DOHH2 (cell line): Measurements from ENCODE around the gene CNIH2.

Experiments
- H3F3A ChIP-seq: fragments of 200-600 bp; sonication (generic), shearing (Covaris generic); 2 replicates; pipeline ENCODE4 v1.6.0; 2016; ENCODE audit warnings: antibody characterized with exemption, mild to moderate bottlenecking; ENCODE audit not compliant: control insufficient read depth, insufficient read depth
- H3K27ac ChIP-seq: fragments of 200-600 bp; sonication (generic); 2 replicates; pipeline ENCODE4 v1.5.1; 2014; ENCODE audit warnings: low read depth, mild to moderate bottlenecking, low read length, moderate library complexity
- H3K27me3 ChIP-seq: fragments of 200-600 bp; sonication (generic); 2 replicates; pipeline ENCODE4 v1.6.1; 2014; ENCODE audit warnings: mild to moderate bottlenecking, low read length, mixed read lengths; ENCODE audit not compliant: control insufficient read depth
- H3K36me3 ChIP-seq: fragments of 200-600 bp; sonication (generic); 2 replicates; pipeline ENCODE4 v1.6.1; 2014; ENCODE audit warnings: mild to moderate bottlenecking, low read length, moderate library complexity, mixed read lengths; ENCODE audit not compliant: control insufficient read depth
- H3K4me1 ChIP-seq: fragments of 200-600 bp; sonication (generic); 2 replicates; pipeline ENCODE4 v1.6.1; 2014; ENCODE audit warnings: mild to moderate bottlenecking, low read length, mixed read lengths; ENCODE audit not compliant: control insufficient read depth
- H3K4me2 ChIP-seq: fragments of 200-600 bp; sonication (generic); 2 replicates; pipeline ENCODE4 v1.6.0; 2014; ENCODE audit warnings: mild to moderate bottlenecking, low read length, moderate library complexity
- H3K4me3 ChIP-seq: fragments of 200-600 bp; sonication (generic); 2 replicates; pipeline ENCODE4 v1.5.1; 2014; ENCODE audit warnings: mild to moderate bottlenecking, low read length, mixed read lengths
- H3K79me2 ChIP-seq: fragments of 200-600 bp; sonication (generic); 2 replicates; pipeline ENCODE4 v1.6.1; 2014; ENCODE audit warnings: mild to moderate bottlenecking, low read length, mixed read lengths; ENCODE audit not compliant: control insufficient read depth
- H3K9me2 ChIP-seq: fragments of 200-600 bp; sonication (generic); replicated peaks from 2 replicates; pipeline ENCODE4 v1.6.1; 2014; ENCODE audit warnings: mild to moderate bottlenecking, low read length, mixed read lengths; ENCODE audit not compliant: control insufficient read depth
- H3K9me3 ChIP-seq: fragments of 200-600 bp; sonication (generic); 2 replicates; pipeline ENCODE4 v1.6.1; 2014; ENCODE audit warnings: antibody characterized with exemption, low read length, mixed read lengths; ENCODE audit not compliant: control insufficient read depth, insufficient read depth
- H4K20me1 ChIP-seq: fragments of 200-600 bp; sonication (generic); 2 replicates; pipeline ENCODE4 v1.6.0; 2014; ENCODE audit warnings: low read depth, mild to moderate bottlenecking, antibody characterized with exemption, low read length, moderate library complexity; ENCODE audit not compliant: control insufficient read depth, insufficient read depth
- EZH2phosphoT487 ChIP-seq: fragments of 200-600 bp; sonication (generic); IDR thresholded peaks from 2 replicates; pipeline ENCODE4 v1.6.1; 2017; ENCODE audit warnings: borderline replicate concordance, mild to moderate bottlenecking, antibody characterized with exemption, low read length, moderate library complexity, mixed read lengths
- TF ChIP-seq, protein P1 (sequence below): fragments of 200-600 bp; sonication (generic); IDR thresholded peaks from one replicate; pipeline ENCODE4 v1.5.1; 2014; ENCODE audit warnings: antibody characterized with exemption, mild to moderate bottlenecking, low read depth, low read length; ENCODE audit not compliant: poor library complexity, severe bottlenecking

The CNIH2 gene

DNA sequence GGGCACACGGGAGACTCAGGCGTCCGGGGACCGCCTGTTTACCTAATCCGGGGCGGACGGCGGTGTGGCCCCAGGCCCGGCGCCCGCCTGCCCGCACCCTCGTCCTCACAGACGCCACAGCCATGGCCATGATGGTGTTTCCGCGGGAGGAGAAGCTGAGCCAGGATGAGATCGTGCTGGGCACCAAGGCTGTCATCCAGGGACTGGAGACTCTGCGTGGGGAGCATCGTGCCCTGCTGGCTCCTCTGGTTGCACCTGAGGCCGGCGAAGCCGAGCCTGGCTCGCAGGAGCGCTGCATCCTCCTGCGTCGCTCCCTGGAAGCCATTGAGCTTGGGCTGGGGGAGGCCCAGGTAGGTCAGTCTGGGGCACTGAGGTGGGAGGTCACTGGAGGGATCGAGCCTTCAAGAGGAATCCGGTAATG lies 19.5 kb upstream of the CNIH2 start:
- Histone ChIP-seq H3K4me3 (peak overlapping the region; percentile 97), H3K27ac (no peak overlapping the region), H3K79me2 (peaks cover 26% of the 10 kb centered on the region), H4K20me1 (no peaks in the 10 kb centered on the region), H3K4me1 (peaks cover 24% of the 10 kb centered on the region), H3K9me2 (no peaks in the 10 kb centered on the region), H3K27me3 (no peaks in the 10 kb centered on the region), H3K36me3 (peaks cover 41% of the 10 kb centered on the region), H3F3A (peaks cover 7% of the 10 kb centered on the region; the same call in 1 of the 2 replicates), H3K4me2 (peak overlapping the region; percentile 75), H3K9me3 (no peaks in the 10 kb centered on the region)
- no peak for TF ChIP-seq EZH2phosphoT487
- TF ChIP-seq, protein P1, sequence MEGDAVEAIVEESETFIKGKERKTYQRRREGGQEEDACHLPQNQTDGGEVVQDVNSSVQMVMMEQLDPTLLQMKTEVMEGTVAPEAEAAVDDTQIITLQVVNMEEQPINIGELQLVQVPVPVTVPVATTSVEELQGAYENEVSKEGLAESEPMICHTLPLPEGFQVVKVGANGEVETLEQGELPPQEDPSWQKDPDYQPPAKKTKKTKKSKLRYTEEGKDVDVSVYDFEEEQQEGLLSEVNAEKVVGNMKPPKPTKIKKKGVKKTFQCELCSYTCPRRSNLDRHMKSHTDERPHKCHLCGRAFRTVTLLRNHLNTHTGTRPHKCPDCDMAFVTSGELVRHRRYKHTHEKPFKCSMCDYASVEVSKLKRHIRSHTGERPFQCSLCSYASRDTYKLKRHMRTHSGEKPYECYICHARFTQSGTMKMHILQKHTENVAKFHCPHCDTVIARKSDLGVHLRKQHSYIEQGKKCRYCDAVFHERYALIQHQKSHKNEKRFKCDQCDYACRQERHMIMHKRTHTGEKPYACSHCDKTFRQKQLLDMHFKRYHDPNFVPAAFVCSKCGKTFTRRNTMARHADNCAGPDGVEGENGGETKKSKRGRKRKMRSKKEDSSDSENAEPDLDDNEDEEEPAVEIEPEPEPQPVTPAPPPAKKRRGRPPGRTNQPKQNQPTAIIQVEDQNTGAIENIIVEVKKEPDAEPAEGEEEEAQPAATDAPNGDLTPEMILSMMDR: peak; percentile 22

DNA sequence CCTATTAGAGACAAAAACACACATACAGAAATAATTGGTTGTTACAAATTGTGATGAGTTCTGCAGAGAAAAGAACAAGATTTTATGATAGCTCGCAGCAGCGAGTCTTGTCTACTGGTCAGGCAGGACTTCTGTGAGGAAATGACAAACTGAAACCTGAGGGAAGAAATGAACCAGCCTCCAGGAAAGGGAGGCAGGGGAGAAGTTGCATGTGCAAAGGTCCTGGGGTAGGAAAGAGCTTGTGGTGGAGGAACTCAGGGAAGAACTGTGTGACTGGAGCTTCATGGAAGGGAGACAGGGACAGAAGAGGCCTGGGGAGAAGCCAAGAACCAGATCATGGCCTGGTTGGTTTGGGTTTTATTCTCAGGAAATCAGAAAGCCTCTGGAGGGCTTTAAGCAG lies 18.8 kb upstream of the CNIH2 start:
- peaks cover 48% of the 10 kb centered on the region for H3K36me3 ChIP-seq
- H3F3A ChIP-seq: peaks cover 7% of the 10 kb centered on the region; the same call in 1 of the 2 replicates
- no peaks in the 10 kb centered on the region for H3K27me3 ChIP-seq
- no peaks in the 10 kb centered on the region for H4K20me1 ChIP-seq
- TF ChIP-seq, protein P1: no peak
- no peak for TF ChIP-seq EZH2phosphoT487
- H3K4me1 ChIP-seq: peaks cover 24% of the 10 kb centered on the region
- peak overlapping the region; percentile 75 for H3K4me2 ChIP-seq
- H3K4me3 ChIP-seq: peak overlapping the region; percentile 97
- no peaks in the 10 kb centered on the region for H3K9me3 ChIP-seq
- no peak overlapping the region for H3K27ac ChIP-seq
- no peaks in the 10 kb centered on the region for H3K9me2 ChIP-seq
- peaks cover 26% of the 10 kb centered on the region for H3K79me2 ChIP-seq

DNA sequence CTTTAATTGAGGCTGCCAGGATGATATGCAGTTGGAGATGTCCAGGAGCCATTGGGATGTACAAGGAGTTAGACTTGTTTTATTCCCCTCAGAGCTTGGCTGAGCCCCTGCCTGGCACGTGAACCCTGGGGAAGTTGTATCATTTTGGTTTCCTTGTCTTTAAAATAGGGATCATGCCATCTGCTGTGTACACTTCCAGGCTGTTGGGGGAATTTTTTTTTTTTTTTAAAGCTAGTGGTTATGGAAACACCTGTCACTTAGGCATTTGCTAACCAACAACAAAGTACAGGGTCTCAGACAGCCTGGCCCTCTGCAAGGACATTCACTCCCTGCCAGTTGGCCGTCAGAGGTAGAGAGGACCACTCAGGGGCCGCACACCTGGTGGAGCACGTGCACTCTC lies 18.0 kb upstream of the CNIH2 start:
- TF ChIP-seq, protein P1: no peak
- TF ChIP-seq EZH2phosphoT487: no peak
- H3K36me3 ChIP-seq: peaks cover 55% of the 10 kb centered on the region
- peaks cover 26% of the 10 kb centered on the region for H3K79me2 ChIP-seq

More for the DNA sequence above, 18.0 kb upstream of the CNIH2 start:
- Histone ChIP-seq H3K9me2 (no peaks in the 10 kb centered on the region), H3K9me3 (no peaks in the 10 kb centered on the region), H3K27ac (no peak overlapping the region), H3F3A (peaks cover 5% of the 10 kb centered on the region; the same call in 1 of the 2 replicates), H3K4me1 (peaks cover 24% of the 10 kb centered on the region), H3K4me2 (no peak overlapping the region), H4K20me1 (no peaks in the 10 kb centered on the region), H3K27me3 (no peaks in the 10 kb centered on the region), H3K4me3 (no peak overlapping the region)
